Adipocyte (in vitro differentiated cells): ENCODE results near the gene PPFIA1.
"Not testable (repeated sequence)": the region's sequence is repeated elsewhere in the genome, so short reads cannot be mapped to it uniquely, and the experiment has no call there.

Experiments used
- DNase-seq: peaks from one replicate; pipeline ENCODE4 v3.0.0-alpha.2; 2015; ENCODE audit warnings: low read depth
- H3K27me3 ChIP-seq: replicated peaks from 2 replicates; pipeline ENCODE4 v1.7.0; 2013; ENCODE audit warnings: mild to moderate bottlenecking, low read length, moderate library complexity; ENCODE audit not compliant: control insufficient read depth, insufficient read depth
- H3K36me3 ChIP-seq: 2 replicates; pipeline ENCODE4 v1.7.0; 2013; ENCODE audit warnings: low read length, mild to moderate bottlenecking, moderate library complexity; ENCODE audit not compliant: control insufficient read depth, insufficient read depth, severe bottlenecking
- H3K4me1 ChIP-seq: 2 replicates; pipeline ENCODE4 v1.7.0; 2013; ENCODE audit warnings: mild to moderate bottlenecking, low read length, moderate library complexity; ENCODE audit not compliant: control insufficient read depth, insufficient read depth
- H3K4me3 ChIP-seq: 2 replicates; pipeline ENCODE4 v1.7.0; 2013; ENCODE audit warnings: mild to moderate bottlenecking, low read length, moderate library complexity
- H3K9ac ChIP-seq: 2 replicates; pipeline ENCODE4 v1.7.0; 2013; ENCODE audit warnings: mild to moderate bottlenecking, low read length, moderate library complexity
- H3K9me3 ChIP-seq: 2 replicates; pipeline ENCODE4 v1.7.0; 2013; ENCODE audit warnings: mild to moderate bottlenecking, low read length, moderate library complexity; ENCODE audit not compliant: control insufficient read depth

PPFIA1 gene

DNA sequence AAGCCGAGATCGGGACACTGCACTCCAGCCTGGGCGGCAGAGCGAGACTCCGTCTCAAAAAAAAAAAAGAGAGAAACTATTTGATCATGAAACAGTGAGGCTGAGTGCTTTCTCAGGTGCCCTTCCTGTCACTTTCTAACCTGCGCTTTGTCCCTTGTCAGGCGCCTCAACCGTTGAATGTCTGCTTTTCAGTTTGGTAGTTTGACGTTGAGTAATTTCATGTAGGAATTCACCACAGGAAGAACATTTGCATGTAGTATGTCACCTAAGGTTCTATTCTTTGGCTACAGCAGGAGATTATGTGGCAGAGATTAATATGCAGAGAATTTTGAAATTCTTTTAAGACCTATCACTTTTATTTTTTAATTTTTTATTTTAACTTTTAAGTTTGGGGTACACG lies 57.2 kb downstream of the PPFIA1 start:
- DNase-seq, result no peak
- H3K4me3 ChIP-seq, result no peak overlapping the region
- no peak overlapping the region for H3K9ac ChIP-seq
- peaks cover 61% of the 10 kb centered on the region for H3K36me3 ChIP-seq
- H3K27me3 ChIP-seq, result no peaks in the 10 kb centered on the region
- H3K4me1 ChIP-seq, result peaks cover 45% of the 10 kb centered on the region
- no peaks in the 10 kb centered on the region for H3K9me3 ChIP-seq

DNA sequence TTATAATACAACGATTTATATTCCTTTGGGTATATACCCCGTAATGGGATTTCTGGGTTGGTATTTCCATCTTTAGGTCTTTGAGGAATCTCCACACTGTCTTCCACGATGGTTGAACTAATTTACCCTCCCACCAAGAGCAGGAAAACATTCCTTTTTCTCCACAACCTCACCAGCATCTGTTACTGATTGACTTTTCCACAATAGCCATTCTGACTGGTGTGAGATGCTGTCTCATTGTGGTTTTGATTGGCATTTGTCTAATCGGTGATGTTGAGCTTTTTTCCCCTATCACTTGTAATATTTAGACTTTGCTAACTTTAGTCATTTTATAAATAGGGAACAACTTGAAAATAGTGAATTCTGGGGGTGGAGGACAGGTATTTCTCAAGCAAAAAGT lies 58.1 kb downstream of the PPFIA1 start:
- DNase-seq, result no peak
- Histone ChIP-seq H3K4me3 (no peak overlapping the region), H3K9ac (no peak overlapping the region), H3K9me3 (no peaks in the 10 kb centered on the region), H3K4me1 (peaks cover 40% of the 10 kb centered on the region), H3K36me3 (peaks cover 70% of the 10 kb centered on the region), H3K27me3 (no peaks in the 10 kb centered on the region)

GRCh38 chr11:70331320-70331843 lies 60.9 kb downstream of the PPFIA1 start:
- not testable (repeated sequence) for H3K27me3 ChIP-seq, H3K9ac ChIP-seq, DNase-seq, H3K9me3 ChIP-seq, H3K4me3 ChIP-seq
- peaks cover 15% of the 10 kb centered on the region for H3K4me1 ChIP-seq
- peaks cover 85% of the 10 kb centered on the region for H3K36me3 ChIP-seq

DNA sequence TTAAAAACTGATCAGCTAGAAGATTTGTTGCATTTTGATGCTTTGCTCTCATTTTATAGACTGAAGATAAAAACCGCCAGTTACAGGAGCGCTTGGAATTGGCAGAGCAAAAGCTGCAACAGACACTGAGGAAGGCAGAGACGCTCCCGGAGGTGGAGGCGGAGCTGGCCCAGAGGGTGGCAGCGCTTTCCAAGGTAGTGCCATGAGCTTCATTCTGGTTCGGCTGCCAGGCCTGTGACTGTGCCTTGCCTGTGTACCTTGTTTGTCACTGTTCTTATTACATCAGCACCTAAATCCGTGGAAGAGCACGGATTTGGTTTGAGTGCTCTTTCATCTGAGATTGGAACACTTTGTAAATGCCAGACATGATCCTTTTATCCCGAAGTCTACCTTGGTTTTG lies 61.4 kb downstream of the PPFIA1 start:
- no peaks in the 10 kb centered on the region for H3K27me3 ChIP-seq
- H3K9me3 ChIP-seq, result no peaks in the 10 kb centered on the region
- DNase-seq, result no peak
- peaks cover 91% of the 10 kb centered on the region for H3K36me3 ChIP-seq
- peaks cover 12% of the 10 kb centered on the region for H3K4me1 ChIP-seq
- H3K9ac ChIP-seq, result no peak overlapping the region
- no peak overlapping the region for H3K4me3 ChIP-seq

DNA sequence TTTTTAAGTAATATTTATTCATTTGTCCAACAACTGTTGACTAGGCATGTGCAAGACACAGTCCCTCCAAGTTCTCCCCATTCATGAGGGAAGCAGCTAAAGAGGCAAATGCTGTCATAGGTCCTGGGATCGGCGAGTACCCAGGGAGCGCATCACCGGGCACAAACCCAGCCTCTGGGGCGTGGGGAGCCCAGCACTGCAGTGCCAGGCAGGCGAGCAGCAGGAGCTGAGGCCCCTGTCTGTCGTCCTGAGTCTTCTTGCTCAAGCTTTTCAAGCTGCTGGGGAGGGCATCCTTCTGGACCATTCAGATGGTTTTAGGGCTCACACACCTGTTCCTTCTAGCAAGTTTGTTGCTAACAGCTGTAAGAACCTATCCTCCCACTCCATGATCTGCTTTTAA lies 62.1 kb downstream of the PPFIA1 start:
- Histone ChIP-seq H3K9me3 (no peaks in the 10 kb centered on the region), H3K4me1 (peaks cover 7% of the 10 kb centered on the region), H3K27me3 (no peaks in the 10 kb centered on the region), H3K4me3 (no peak overlapping the region), H3K9ac (no peak overlapping the region), H3K36me3 (peaks cover 96% of the 10 kb centered on the region)
- DNase-seq, result no peak

- no peak for DNase-seq
- no peaks in the 10 kb centered on the region for H3K27me3 ChIP-seq
- no peak overlapping the region for H3K4me3 ChIP-seq
- H3K4me1 ChIP-seq, result peaks cover 4% of the 10 kb centered on the region
- peaks cover 96% of the 10 kb centered on the region for H3K36me3 ChIP-seq
- H3K9ac ChIP-seq, result no peak overlapping the region
- H3K9me3 ChIP-seq, result no peaks in the 10 kb centered on the region
These were observed 62.8 kb downstream of the PPFIA1 start for GRCh38 chr11:70333261-70333660.

GRCh38 chr11:70334351-70334995 lies 64.0 kb downstream of the PPFIA1 start:
- H3K27me3 ChIP-seq, result no peaks in the 10 kb centered on the region
- H3K9me3 ChIP-seq, result no peaks in the 10 kb centered on the region
- no peak for DNase-seq
- peaks cover 4% of the 10 kb centered on the region for H3K4me1 ChIP-seq
- no peak overlapping the region for H3K4me3 ChIP-seq
- no peak overlapping the region for H3K9ac ChIP-seq
- H3K36me3 ChIP-seq, result peaks cover 97% of the 10 kb centered on the region

GRCh38 chr11:70335511-70335910 lies 65.0 kb downstream of the PPFIA1 start:
- H3K9ac ChIP-seq, result no peak overlapping the region
- H3K27me3 ChIP-seq, result no peaks in the 10 kb centered on the region
- H3K4me3 ChIP-seq, result no peak overlapping the region
- no peaks in the 10 kb centered on the region for H3K9me3 ChIP-seq
- no peaks in the 10 kb centered on the region for H3K4me1 ChIP-seq
- no peak for DNase-seq
- peaks cover 97% of the 10 kb centered on the region for H3K36me3 ChIP-seq

DNA sequence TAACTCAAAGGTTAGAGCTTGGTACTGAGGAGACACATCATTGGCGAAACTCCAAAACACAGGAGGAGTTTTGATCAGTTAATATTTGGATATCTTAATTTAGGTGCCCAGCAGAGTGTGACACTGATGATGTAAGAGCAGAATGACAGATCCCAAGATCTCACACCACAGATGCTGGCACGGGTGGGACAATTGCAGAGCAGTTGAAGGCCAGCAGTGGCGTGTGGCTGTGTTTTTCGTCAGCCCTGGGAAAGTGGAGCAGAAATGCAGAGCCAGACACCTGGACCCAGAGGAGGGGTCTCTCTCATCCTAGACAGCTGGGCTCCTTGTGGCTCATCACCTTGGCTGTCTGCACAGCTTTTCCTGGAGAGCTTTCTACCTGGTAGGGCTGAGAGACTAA lies 68.1 kb downstream of the PPFIA1 start:
- DNase-seq, result no peak
- Histone ChIP-seq H3K9ac (no peak overlapping the region), H3K9me3 (no peaks in the 10 kb centered on the region), H3K36me3 (peaks cover 84% of the 10 kb centered on the region), H3K27me3 (no peaks in the 10 kb centered on the region), H3K4me1 (no peaks in the 10 kb centered on the region), H3K4me3 (no peak overlapping the region)

DNA sequence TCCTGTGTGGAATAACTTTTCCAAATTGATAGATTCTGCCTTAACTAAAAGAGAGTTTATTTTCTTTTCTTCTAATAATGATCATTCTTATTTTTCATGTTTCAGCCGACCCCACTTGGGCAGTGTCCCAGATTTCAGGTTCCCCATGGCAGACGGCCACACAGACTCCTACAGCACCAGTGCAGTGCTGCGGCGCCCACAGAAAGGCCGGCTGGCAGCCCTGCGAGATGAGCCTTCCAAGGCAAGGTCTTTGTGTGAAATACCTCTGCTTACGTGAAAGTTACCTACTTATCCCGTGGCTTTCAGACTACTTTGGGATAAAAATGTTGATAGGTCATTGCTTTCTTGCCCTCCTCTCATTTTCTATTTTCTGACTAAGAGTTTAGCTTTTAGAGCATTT lies 68.6 kb downstream of the PPFIA1 start:
- no peaks in the 10 kb centered on the region for H3K27me3 ChIP-seq
- peaks cover 84% of the 10 kb centered on the region for H3K36me3 ChIP-seq
- H3K9ac ChIP-seq, result no peak overlapping the region
- H3K9me3 ChIP-seq, result no peaks in the 10 kb centered on the region
- no peak for DNase-seq
- H3K4me3 ChIP-seq, result no peak overlapping the region
- no peaks in the 10 kb centered on the region for H3K4me1 ChIP-seq

GRCh38 chr11:70341881-70342429 lies 71.5 kb downstream of the PPFIA1 start:
- H3K36me3 ChIP-seq, result peaks cover 79% of the 10 kb centered on the region
- no peak for DNase-seq

GRCh38 chr11:70343636-70344035 lies 73.1 kb downstream of the PPFIA1 start:
- no peak overlapping the region for H3K4me3 ChIP-seq
- H3K27me3 ChIP-seq, result no peaks in the 10 kb centered on the region
- H3K9ac ChIP-seq, result no peak overlapping the region
- no peaks in the 10 kb centered on the region for H3K9me3 ChIP-seq
- no peak for DNase-seq
- no peaks in the 10 kb centered on the region for H3K4me1 ChIP-seq
- peaks cover 76% of the 10 kb centered on the region for H3K36me3 ChIP-seq

More at GRCh38 chr11:70341881-70342429, 71.5 kb downstream of the PPFIA1 start:
- Histone ChIP-seq H3K4me1 (no peaks in the 10 kb centered on the region), H3K9me3 (no peaks in the 10 kb centered on the region), H3K27me3 (no peaks in the 10 kb centered on the region), H3K9ac (no peak overlapping the region), H3K4me3 (no peak overlapping the region)
